NK-92 (cell line): ENCODE data around the gene PAX7.
"Not testable (repeated sequence)": the region's sequence is repeated elsewhere in the genome, so short reads cannot be mapped to it uniquely, and the experiment has no call there.

Experiments used
- DNase-seq: peaks from one replicate; lab custom pipeline; 2025; ENCODE audit not compliant: unreplicated experiment; lab: John Stamatoyannopoulos, UW

Gene PAX7

GRCh38 chr1:18630511-18631495, at the start of gene PAX7:
Gene PAX7 (plus strand): TSS chr1:18630846. CDS start chr1:18631604, 758 bp downstream.
- DNase-seq: no peak

DNA sequence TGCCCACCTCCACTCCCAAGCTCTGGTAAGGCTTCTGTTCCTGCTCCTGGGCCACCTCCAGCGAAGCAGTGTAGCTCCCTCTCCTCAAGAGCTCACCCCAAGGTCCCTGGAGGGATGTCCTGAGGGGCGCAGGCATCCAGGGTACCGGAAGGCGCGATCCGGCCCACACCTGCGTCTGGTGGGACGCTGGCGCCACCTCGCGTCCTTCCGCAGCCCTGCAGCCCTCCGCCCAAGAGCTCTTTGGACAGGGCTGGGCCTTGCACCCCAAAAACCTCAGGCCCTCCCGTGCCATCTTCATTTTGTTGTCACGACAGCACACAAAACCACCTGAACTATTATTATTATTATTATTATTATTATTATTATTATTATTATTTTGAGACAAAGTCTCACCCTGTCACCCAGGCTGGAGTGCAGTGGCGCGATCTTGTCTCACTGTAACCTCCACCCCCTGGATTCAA, 49.2 kb upstream of the PAX7 start:
- DNase-seq: no peak

DNA sequence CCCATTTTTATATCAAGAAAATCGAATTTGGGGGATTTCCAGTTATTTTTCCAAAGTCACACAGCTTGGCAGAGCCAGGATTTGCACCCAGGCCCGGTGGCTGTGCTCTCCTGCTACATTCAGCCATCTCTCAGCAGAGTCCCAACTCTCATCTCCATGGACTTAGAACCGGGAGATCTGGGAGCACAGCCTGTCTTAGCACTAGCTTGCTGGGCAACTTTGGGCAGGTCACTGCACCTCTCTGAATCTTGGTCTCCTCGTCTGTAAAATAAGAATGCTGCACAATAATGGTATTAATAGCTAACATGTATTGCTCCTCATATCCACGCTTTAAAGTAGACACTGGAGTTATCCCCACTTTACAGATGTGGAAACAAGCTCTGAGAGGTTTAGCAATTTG, 47.8 kb upstream of the PAX7 start:
- DNase-seq: no peak

GRCh38 chr1:18583326-18583941, 47.2 kb upstream of the PAX7 start:
- no peak for DNase-seq

DNA sequence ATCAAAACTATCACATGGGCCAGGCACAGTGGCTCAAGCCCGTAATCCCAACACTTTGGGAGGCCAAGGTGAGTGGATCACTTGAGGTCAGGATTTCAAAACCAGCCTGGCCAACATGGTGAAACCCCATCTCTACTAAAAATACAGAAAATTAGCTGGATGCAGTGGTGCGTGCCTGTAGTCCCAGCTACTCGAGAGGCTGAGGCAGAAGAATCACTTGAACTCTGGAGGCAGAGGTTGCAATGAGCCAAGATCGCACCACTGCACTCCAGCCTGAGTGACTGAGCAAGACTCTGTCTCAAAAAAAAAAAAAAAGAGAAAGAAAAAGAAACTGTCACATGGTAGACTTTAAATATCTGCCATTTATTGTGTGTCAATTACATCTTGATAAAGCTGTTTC, 44.6 kb upstream of the PAX7 start:
- not testable (repeated sequence) for DNase-seq

DNA sequence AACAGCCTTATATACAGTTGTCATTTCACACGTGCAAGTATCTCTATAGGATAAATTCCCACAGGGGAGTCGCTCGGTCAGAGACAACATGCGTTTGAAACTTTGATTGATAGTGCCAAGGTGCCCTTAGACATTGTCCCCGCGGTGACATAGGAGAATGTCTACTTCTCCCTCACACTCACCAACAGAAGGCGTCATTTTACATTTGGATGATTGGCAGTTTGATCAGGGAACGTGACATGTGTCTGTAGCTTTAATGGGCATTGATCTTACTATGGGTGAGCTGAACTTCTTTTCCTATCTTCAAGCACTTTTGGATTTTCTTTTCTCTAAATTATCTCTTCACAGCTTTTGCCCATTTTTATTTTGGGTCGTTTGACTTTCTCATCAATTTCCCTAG, 42.6 kb upstream of the PAX7 start:
- no peak for DNase-seq

DNA sequence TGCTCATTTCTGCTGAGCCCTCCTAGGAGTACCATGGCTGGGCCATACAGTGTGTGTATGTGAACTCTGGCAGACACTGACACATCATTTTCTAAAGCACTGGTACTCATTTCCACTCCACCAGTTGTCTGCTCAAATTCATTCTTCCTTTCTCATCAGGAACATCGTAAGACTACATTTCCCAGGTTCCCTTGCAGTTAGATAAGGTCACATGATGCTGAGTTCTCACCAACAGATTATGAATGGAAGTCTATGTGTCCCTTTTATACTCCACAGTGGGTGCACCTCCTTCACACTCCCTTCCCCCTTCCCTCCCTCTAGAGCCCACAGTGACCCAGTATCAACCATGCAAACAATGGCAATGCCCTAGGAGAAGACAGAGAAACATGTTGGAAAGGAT, 38.3 kb upstream of the PAX7 start:
- DNase-seq: no peak

DNA sequence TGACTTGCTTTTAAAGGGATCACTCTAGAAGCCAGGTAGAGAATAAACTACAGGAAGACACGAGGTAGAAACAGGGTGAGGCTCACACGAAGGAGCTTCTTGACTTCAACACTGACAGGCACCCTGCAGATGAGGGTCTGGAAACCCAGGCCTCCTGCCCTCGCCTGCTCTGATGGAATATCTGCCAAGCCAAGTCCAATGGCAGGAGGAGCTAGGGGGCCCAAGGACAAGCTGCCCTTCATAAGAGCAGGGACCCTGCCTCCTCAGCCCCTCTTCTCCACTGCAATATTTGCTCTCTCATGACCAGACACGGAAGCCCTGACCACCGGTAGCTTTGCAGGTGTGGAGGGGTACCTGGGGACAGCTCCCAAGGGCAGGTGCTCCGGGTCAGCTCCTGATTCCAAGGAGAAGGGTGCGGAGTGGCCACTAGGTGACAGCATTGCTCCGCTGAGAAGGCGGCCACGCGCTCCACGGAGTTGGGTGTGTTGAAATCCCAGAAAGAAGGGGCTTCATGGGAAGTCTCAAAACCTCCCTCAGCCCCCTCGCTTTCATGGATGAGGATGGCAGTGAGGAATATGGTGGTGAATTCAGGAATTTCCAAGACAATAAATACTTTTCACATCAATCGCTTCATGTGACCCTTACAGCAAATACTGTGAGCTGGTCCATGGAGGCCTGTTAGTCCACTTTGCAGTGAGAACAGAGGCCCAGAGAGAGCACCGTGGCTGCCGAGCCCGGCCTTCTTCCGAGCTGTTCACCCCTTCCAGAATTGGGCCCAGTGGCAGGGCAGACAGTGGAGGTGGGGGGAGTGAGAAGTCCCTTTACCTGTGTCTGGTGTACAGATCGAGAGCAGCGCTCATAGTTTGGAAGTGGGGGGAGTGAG, 33.2 kb upstream of the PAX7 start:
- no peak for DNase-seq

DNA sequence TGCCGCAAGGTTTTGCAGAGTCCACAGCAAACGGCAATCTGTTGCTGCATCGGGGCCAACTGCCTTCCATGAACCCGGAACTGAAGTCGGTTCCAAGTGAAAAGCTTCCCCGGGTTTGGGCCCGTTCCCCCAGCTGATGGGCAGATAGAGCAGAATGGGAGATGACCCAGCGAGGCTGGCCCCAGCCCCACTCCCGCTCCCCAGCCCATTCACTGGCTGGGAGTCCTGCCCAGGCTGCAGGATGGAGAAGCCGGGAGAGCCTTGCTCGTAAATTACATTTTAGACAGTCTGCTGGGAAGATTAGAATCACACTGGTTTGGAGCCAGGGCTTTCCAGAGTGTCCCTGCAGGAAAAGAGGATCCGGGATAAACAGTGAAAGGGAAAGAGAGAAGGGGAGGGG, 31.6 kb upstream of the PAX7 start:
- DNase-seq: no peak

- no peak for DNase-seq
Observed at GRCh38 chr1:18599704-18600103, 30.9 kb upstream of the PAX7 start.

- no peak for DNase-seq
Observed at GRCh38 chr1:18602533-18603211, 28.0 kb upstream of the PAX7 start.

GRCh38 chr1:18603212-18603852, 27.3 kb upstream of the PAX7 start:
- DNase-seq: no peak

GRCh38 chr1:18606443-18607288, 24.0 kb upstream of the PAX7 start:
- DNase-seq: no peak

GRCh38 chr1:18607289-18607760, 23.3 kb upstream of the PAX7 start:
- no peak for DNase-seq

DNA sequence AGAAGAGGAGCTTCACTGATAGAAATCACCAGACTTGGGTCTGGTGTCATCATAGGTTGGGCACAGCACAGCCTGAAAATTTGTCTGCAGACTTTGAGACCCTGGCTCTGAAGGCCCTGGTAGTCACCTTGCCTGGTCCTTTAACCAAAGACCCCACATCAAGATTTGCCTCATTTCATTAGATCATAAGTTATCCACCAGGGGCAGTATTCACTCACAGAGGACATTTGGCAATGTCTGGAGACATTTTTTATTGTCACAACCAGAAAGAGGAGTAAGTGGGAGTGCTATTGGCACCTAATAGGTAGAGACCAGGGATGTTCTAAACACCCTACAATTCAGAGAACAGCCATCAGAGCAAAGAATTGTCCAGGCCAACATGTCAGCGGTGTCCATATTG, 22.1 kb upstream of the PAX7 start:
- no peak for DNase-seq

DNA sequence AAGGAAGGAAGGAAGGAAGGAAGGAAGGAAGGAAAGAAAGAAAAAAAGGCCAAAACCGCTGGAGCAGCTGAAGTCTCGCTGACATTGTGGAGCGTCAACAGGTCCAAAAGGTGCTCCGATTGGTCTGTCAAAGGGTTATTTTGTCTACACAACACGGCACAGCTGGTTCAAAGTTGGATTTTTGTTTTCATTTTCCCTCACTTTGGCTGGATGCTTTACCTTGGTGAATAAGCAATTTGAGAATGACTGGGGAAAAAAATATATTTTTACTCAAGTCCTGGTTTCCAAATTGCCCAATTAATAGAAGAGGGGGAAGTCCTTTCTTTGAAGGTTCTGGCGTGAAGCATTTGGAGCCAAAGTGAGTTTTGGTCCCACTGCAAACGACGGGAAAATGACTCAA, 19.3 kb upstream of the PAX7 start:
- DNase-seq: no peak

GRCh38 chr1:18612073-18612472, 18.6 kb upstream of the PAX7 start:
- DNase-seq: no peak

DNA sequence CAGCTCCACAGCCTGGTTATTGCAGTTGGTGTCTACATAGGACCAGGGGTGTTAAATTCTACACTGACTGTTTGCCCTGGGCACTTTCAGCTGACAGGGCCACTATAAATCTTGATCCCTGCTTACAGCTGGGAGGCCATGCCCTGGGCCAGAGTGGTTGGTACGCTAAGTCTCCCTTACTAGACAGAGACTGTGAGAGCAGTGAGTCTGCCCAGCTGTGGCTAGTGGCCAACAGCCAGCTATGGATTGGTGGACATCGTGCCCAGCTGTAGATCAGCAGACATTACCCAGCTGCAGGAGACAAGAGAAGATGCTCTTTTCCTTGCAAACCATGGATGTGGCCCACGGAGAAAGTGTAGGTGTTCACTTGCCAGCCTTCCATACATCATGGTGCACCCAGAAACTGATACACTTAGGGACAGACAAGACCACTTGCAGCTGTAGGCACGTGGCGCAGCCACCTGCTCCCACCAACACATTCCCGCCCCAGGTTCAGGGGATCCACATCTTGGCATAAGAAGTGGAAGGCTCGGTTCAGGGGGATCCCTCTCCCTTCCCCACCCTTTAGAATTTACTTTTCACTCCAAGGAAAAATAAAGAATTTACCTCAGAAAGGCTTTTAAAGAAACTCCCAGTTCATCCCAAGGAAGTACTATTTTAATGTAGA, 16.4 kb upstream of the PAX7 start:
- DNase-seq: no peak
